A549 treated with ZK216348 at 1 μM for 4 hours (cell line): ENCODE results near the gene METTL24. TPM values are rescaled to one million over a fixed set of nuclear protein-coding genes. Genes with fewer than 3 reads are reported as not detected.

Source experiments
- total RNA-seq: library from RNA; stranded (reverse); fragments of 200-300 nt; extraction: Qiagen RNA extraction; gene quantifications from 5 replicates; pipeline ENCODE4 v1.2.3, GENCODE V29; 2022; ENCODE audit warnings: low read depth

The METTL24 gene, protein sequence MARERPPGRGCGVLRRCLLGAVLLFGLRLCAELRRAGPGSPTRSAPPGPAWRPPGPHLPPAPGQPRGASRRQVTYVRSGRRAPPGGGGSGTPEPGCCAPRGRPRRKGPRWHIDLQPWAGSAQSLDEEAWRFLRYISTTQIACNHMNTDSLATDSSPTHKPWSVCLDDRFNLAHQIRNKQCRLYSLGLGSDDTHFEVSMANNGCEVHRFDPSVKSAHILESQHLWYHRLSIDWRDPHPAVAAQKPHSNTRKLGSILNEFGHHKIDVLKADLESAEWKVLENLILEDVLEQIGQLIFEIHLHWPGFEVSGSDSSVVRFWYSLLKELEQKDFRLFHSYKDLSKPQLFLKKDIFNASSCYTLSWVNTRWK
- not detected in 5 replicates for total RNA-seq

GRCh38 chr6:110357664-110358552 is at the start of gene METTL24:
Gene METTL24 (minus strand): TSS chr6:110358349. CDS start chr6:110358272, 77 bp downstream.

Other genes with a start within 250 kb of the METTL24 start
- gene WASF1, start 178.7 kb downstream of the METTL24 start, total RNA-seq = 8.1 to 13.8 TPM (median 12.4 TPM) in 5 replicates
- 6.1 to 10.2 TPM (median 9.0 TPM) in 5 replicates for gene CDC40, start 177.9 kb downstream of the METTL24 start, total RNA-seq
- gene DDO, start 57.2 kb upstream of the METTL24 start, total RNA-seq = 0.07 to 0.38 TPM in 2 of 5 replicates, not detected in the others
- not detected in 5 replicates for gene SLC22A16, start 118.3 kb upstream of the METTL24 start, total RNA-seq